Measurements from ENCODE around the gene WDR6.

WDR6 gene

DNA sequence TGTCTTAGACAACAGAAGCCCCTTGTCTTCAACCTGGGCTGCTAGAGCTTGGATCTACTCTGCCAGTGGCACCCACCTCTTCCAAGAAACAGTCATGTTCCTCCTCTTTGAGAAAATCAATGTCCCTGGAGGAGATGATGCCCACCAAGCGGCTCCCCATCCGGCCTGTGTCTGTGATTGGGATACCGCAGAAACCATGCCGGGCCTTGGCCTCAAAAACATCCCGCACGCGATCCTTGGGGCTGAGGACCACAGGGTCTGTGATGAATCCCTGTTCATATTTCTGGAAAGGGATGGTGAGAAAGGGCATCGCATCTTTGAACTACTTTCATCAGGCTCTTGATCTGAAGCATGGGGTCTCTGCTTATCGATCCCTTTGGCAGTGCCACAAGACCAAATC, 20.4 kb downstream of the WDR6 start:
- no peak for DNase-seq (ENCODE audit: low read depth)

GRCh38 chr3:49028298-49028672, 21.1 kb downstream of the WDR6 start:
- DNase-seq (ENCODE audit: low read depth) = no peak

DNA sequence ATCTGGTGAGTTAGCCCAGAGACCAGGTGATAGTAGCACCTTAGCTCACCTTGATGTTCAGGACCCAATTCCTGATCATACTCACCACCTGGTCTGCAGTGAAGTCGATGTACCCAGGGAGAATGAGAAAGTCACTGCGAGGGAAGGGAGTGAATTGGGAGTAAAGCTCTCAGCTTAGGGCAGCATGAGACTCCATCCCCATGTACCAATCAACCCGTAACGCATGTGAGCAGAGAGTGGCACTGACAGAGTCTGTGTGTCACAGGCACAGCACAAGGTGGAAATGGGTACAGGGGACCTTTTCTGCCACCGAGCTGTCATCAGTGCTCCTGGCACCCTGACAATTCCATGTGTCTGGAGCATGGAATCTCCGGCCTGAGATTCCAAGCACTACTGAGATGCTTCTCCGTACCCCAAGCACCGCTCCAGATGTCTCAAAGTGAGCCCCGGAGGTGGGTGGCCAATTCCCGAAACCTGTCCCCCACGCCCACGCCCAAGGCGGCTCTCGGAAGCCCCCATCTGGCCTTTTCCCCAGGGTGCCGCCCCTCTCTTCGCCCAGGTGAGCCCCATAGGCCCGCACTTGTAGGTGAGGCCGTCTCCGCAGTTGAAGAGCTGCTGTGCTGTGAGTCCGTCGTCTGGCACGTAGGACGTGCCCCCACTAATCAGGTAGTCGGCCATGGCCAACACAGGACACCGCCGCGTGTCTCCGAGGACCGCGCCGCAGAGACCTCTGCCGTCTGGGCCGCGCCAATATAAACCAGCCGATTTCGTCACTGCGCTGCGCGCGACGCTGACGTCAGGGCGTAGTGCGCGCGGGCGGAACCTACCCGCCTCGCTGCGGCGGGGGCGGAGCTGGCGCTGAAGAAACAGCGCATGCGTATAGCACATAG, 21.7 kb downstream of the WDR6 start, which contains the start of gene IMPDH2:
Gene IMPDH2, minus strand, starts transcription at position 726 of the 890 bp plus-strand sequence. Its CDS starts 48 bp downstream, at position 678.
- peak; percentile 73 for DNase-seq (ENCODE audit: low read depth)

GRCh38 chr3:49029563-49029884, 22.3 kb downstream of the WDR6 start:
- no peak for DNase-seq (ENCODE audit: low read depth)

GRCh38 chr3:49030321-49030720, 23.1 kb downstream of the WDR6 start:
- no peak for DNase-seq (ENCODE audit: low read depth)

DNA sequence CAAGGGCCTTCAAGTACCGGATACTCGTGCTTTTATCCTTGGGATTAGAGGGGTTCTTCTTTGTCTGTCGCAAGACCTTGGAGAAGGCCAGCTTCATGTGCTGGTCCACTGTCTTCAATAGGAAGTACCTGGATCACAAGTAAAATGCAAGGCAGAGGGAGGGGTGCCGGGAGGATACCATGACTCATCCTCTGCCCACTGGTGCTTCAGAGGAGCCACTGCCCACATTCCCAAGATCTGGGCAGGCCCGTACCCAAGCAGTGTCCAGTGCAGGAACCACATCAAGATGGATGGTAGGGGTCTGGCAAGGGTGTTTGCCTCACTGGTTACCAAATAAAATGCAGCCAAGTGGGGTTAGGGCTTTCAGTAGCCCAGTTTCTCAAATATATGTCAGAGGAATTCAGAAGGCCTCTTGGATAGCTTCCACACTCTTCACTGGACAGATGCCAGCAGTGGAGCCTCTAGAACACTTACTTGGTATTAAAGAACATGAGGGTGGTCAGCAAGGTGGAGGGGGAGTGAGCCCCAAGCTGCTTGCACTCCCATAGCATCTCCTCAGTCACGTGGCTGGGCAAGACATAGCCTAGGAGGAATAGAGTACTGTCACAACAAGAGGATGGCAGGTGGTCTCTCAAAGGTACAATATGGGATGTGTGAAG, 25.6 kb downstream of the WDR6 start:
- no peak for DNase-seq (ENCODE audit: low read depth)

- no peak for DNase-seq (ENCODE audit: low read depth)
Observed at GRCh38 chr3:49034650-49035049, 27.5 kb downstream of the WDR6 start.

- no peak for DNase-seq (ENCODE audit: low read depth)
Observed at GRCh38 chr3:49035281-49035680, 28.1 kb downstream of the WDR6 start.

DNA sequence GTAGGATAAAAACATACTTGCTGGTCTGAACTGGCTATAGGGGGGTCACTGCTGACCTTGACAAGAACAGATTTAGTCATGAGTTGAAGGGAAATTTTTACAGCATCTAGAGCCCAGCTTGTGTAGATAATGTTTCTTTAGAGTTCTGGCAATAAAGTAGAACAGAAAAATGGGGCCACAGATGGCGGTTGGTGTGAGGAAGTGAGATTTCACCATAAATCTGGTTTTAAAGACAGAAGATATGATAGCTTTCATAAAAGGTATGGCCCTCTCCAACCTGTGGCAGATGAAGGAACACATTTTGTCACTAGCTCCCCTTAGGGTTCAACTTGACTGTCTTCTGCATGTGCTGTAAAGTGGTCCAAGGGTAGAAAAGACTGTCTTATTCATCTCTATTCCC, 46.4 kb downstream of the WDR6 start:
- no peak for DNase-seq (ENCODE audit: low read depth)

DNA sequence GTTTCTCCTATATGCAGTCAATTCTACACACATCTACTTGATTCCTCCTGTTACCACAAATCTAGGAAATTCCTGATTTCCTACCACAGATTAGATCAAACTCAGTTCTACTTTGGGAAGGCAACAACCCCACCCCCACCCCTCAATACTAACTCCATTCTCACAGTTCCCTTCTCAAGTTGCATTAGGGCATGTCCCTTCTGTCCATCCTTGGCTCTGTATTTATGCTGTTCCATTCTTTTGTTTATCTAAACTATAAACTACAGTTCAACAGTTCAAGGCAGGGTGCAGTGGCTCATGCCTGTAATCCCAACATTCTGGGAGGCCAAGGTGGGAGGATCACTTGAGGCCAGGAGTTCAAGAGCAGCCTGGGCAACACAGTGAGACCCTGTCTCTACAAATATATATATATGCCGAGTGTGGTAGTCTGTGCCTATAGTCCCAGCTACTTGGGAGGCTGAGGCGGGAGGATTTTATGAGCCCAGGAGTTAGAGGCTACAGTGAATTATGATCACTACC, 47.2 kb downstream of the WDR6 start:
- DNase-seq (ENCODE audit: low read depth) = no peak

GRCh38 chr3:49057268-49057667, 50.1 kb downstream of the WDR6 start:
- DNase-seq (ENCODE audit: low read depth) = no peak

- DNase-seq (ENCODE audit: low read depth) = no peak
Observed at GRCh38 chr3:49058011-49058410, 50.8 kb downstream of the WDR6 start.
